ENCODE data around the gene RC3H2. TPM values are rescaled to one million over a fixed set of nuclear protein-coding genes. Genes with fewer than 3 reads are reported as not detected.

The RC3H2 gene
- total RNA-seq, 4 donors from 2014 or later: 45.0 to 57.3 (median 52.6) TPM

DNA sequence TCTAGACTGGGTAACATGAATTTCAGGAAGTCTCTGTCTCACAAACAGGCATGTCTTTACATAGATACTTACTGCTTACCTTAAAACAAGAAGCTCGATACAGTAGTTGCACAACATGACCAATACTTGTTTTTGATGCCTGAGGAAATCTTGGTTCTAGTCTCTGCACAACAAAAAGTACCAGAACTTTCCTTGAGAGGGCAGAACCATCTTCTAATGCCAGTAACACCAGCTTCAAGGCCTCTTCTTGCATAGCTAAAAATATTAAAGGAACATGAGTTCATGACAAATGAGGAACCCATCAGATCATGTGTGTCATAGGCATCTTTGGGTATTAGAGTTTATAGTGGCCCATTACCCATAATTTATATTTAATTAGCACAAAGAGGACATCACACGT, 22.0 kb downstream of the RC3H2 start:
- TF ChIP-seq, protein P1, sequence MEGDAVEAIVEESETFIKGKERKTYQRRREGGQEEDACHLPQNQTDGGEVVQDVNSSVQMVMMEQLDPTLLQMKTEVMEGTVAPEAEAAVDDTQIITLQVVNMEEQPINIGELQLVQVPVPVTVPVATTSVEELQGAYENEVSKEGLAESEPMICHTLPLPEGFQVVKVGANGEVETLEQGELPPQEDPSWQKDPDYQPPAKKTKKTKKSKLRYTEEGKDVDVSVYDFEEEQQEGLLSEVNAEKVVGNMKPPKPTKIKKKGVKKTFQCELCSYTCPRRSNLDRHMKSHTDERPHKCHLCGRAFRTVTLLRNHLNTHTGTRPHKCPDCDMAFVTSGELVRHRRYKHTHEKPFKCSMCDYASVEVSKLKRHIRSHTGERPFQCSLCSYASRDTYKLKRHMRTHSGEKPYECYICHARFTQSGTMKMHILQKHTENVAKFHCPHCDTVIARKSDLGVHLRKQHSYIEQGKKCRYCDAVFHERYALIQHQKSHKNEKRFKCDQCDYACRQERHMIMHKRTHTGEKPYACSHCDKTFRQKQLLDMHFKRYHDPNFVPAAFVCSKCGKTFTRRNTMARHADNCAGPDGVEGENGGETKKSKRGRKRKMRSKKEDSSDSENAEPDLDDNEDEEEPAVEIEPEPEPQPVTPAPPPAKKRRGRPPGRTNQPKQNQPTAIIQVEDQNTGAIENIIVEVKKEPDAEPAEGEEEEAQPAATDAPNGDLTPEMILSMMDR (IDR thresholded peaks at IDR 0.05; ENCODE audit: low read depth): no peak

DNA sequence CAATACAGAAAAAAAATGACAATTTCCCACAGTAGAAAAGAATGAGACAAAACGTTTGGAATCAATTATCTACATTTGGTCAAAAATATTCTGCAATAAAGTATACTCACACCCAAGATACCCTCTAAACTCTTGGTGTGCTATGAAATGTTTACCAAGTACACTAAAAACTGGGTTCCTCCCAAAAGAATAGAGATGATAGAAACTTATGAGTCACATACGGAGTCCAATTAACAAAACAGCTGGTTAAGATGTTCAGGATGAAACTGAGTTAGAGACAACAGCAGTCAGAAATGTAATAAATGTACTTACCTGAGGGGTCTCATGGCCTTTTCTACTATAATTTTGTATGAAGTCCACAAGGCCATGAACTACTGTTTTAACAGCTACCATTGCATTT, 25.7 kb downstream of the RC3H2 start:
- TF ChIP-seq, protein P1 (IDR thresholded peaks at IDR 0.05; ENCODE audit: low read depth): no peak

DNA sequence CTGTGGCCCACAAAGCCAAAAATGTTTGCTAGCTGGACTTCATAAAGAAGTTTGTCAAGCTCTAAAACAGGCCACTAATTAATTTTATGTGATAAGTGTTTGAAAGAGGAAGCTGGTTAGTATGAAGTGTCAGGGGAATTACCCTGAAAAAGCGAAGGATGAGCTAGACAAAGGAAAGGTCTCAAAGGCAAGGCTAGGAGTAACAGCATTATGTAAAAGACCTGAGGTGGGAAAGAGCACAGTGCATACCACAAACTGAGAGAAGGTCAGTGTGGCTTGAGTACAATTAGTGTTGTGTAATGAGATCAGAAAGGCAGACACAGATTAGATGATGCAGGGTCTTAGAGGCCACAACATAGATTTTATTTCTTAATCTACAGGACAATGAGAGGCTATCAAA, 29.6 kb downstream of the RC3H2 start:
- TF ChIP-seq, protein P1 (IDR thresholded peaks at IDR 0.05; ENCODE audit: low read depth): no peak

DNA sequence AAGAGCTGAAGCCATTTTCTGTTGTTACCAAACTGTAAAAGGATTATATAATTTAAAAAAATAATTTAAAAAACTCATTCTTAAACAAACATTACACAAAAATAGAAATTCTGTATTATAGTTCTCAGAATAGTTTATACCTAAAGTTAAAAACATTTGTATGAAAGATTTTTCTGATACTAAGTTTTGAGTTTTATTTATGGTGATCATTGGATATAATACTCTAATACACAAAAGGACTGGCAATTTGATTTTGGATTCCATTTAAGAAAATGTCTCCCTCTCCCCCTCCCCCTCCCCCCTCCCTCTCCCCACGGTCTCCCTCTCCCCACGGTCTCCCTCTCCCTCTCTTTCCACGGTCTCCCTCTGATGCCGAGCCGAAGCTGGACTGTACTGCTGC, 39.1 kb downstream of the RC3H2 start:
- TF ChIP-seq, protein P1 (IDR thresholded peaks at IDR 0.05; ENCODE audit: low read depth): no peak

DNA sequence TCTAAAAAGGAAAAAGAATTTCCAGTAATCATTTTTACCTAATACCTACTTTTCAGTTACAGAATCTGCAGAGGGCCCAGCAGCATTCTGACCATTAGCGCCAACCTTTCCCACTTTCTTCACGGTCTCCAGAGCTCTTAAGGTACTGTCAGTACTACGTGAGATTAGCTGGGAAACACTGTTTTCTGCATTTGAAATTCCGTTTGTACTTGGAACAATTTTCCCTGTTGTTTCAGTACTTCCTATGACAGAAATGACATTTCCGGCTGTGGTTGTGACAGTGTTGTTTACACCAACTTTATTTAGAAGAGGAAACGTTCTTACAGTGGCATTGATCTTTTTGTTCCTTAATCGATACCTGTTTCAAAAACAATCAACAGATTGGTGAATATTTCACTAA, 39.9 kb downstream of the RC3H2 start:
- TF ChIP-seq, protein P1 (IDR thresholded peaks at IDR 0.05; ENCODE audit: low read depth): no peak

DNA sequence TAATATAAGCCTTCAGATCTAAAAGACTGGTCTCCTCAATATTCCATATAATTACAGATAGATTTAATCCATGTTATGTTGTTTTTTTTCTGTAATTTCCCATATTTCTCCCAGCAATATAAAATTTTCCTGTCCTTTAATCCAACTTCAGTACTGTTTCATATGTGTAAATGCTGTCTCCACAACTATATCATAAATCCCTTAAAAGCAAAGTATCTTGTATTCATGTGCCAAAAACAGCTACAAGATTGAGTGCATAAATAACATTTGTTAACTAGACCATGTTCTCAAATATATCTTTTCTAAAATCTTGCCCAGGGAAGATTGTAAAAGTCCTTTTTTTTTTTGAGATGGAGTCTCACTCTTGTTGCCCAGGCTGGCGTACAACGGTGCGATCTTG, 41.8 kb downstream of the RC3H2 start:
- TF ChIP-seq, protein P1 (IDR thresholded peaks at IDR 0.05; ENCODE audit: low read depth): no peak

DNA sequence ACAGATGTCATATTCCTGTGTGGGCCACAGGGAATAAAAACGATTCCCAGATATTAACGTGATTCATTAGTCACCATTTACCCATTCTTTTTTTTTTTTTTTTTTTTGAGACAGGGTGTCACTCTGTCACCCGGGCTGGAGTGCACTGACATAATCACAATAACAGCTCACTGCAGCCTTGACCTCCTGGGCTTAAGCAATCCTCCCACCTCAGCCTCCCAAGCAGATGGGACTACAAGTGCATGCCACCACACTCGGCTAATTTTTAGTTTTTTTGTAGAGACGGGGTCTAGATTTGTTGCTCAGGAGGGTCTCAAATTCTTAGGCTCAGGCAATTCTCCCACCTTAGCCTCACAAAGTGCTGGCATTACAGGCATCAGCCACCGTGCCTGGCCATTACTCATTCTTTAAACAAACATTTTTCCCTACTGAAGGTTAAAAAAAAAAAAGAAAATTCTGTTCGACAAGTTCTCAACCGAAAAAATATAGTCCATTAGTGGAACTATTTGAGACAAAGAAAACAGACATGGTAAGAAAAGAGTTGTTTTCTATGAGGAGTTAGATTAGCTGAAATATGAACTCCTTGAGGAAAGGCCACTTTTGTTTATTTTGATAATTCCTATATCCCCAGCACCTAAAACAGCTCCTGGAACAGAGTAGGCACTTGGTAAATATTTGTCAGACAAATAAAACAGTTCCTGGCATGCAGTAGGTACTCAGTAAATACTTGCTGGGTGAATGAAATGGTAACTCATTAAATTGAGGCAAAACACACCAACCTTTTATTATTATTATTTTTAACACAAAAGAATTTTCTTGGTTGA, 44.6 kb downstream of the RC3H2 start:
- TF ChIP-seq, protein P1 (IDR thresholded peaks at IDR 0.05; ENCODE audit: low read depth): no peak

Data from subcutaneous adipose tissue (tissue), 4 donors.